SU-DHL-6 (cell line): ENCODE results near the gene SPTAN1.

Source experiments
- H2AFZ ChIP-seq: fragments of 200-600 bp; sonication (generic); 2 replicates; pipeline ENCODE4 v1.6.1; 2014; ENCODE audit warnings: low read depth, mild to moderate bottlenecking, moderate library complexity, mixed read lengths, antibody characterized with exemption, low read length; ENCODE audit not compliant: severe bottlenecking
- H3F3A ChIP-seq: fragments of 200-600 bp; shearing (Covaris generic); 2 replicates; pipeline ENCODE4 v1.6.0; 2016; ENCODE audit warnings: antibody characterized with exemption, mild to moderate bottlenecking; ENCODE audit not compliant: insufficient read depth
- H3K27ac ChIP-seq: fragments of 200-600 bp; sonication (generic); 2 replicates; pipeline ENCODE4 v1.5.1; 2016; ENCODE audit warnings: low read depth, mild to moderate bottlenecking, low read length, moderate library complexity, mixed read lengths
- H3K27me3 ChIP-seq: fragments of 200-600 bp; sonication (generic), shearing (Covaris generic); 2 replicates; pipeline ENCODE4 v1.6.0; 2014; ENCODE audit warnings: mild to moderate bottlenecking, low read length
- H3K36me3 ChIP-seq: fragments of 200-600 bp; sonication (generic); 2 replicates; pipeline ENCODE4 v1.6.1; 2014; ENCODE audit warnings: mild to moderate bottlenecking, low read length, mixed read lengths
- H3K4me2 ChIP-seq: fragments of 300-600, 200-600 bp; shearing (Covaris generic), sonication (generic); 2 replicates; pipeline ENCODE4 v1.6.0; 2014; ENCODE audit warnings: low read length, low read depth, mild to moderate bottlenecking; ENCODE audit not compliant: poor library complexity, severe bottlenecking
- H3K4me3 ChIP-seq: fragments of 200-600 bp; sonication (generic); 2 replicates; pipeline ENCODE4 v1.5.1; 2014; ENCODE audit warnings: antibody characterized with exemption, low read length, mild to moderate bottlenecking, mixed read lengths; ENCODE audit not compliant: insufficient read depth, poor library complexity, severe bottlenecking
- H3K79me2 ChIP-seq: fragments of 200-600 bp; sonication (generic); 2 replicates; pipeline ENCODE4 v1.6.1; 2014; ENCODE audit warnings: mild to moderate bottlenecking, low read length, moderate library complexity; ENCODE audit not compliant: insufficient read depth
- H3K9ac ChIP-seq: fragments of 200-600 bp; sonication (generic); 2 replicates; pipeline ENCODE4 v1.7.0; 2014; ENCODE audit warnings: mild to moderate bottlenecking, low read length
- H3K9me2 ChIP-seq: fragments of 200-600 bp; sonication (generic); replicated peaks from 2 replicates; pipeline ENCODE4 v1.6.1; 2014; ENCODE audit warnings: low read length; ENCODE audit not compliant: insufficient read depth
- H3K9me3 ChIP-seq: fragments of 200-600 bp; sonication (generic); 2 replicates; pipeline ENCODE4 v1.6.1; 2014; ENCODE audit warnings: low read length, mixed read lengths; ENCODE audit not compliant: insufficient read depth
- H4K20me1 ChIP-seq: fragments of 200-600 bp; sonication (generic); 2 replicates; pipeline ENCODE4 v1.6.1; 2014; ENCODE audit warnings: low read depth, mild to moderate bottlenecking, antibody characterized with exemption, low read length, moderate library complexity, mixed read lengths
- EZH2phosphoT487 ChIP-seq: fragments of 200-600 bp; sonication (generic), shearing (Covaris generic); conservative IDR thresholded peaks from 2 replicates; pipeline ENCODE4 v1.6.1; 2018; ENCODE audit warnings: mild to moderate bottlenecking, antibody characterized with exemption, low read length, moderate library complexity, mixed read lengths
- TF ChIP-seq, protein P1 (sequence below): fragments of 200-600 bp; sonication (generic); IDR thresholded peaks from one replicate; pipeline ENCODE4 v1.5.1; 2017; ENCODE audit warnings: antibody characterized with exemption, mild to moderate bottlenecking, low read length, moderate library complexity; ENCODE audit not compliant: insufficient read depth, poor library complexity, severe bottlenecking

SPTAN1 gene

DNA sequence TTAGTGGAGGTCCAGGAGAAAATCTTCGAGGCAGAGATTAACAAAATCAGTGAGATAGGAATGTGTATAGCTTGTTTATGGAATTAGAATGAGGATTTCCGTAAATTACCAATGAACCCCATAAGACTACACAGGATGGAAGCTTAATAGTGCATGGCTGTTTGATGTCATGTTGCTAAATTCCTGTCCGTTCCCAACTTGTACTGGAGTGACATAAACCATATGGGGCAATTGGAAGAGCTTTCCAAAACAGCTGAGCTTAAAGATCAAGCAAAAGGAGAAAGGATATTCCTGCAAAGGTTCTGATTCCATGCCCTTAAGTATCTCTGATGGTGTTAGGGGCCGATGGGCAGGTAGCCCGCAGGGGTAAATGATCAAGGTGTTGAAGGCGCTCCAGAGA, 30.4 kb upstream of the SPTAN1 start:
- Histone ChIP-seq H3K4me3 (no peak overlapping the region), H3K9me3 (no peaks in the 10 kb centered on the region), H3K9ac (no peak overlapping the region), H3K27me3 (no peaks in the 10 kb centered on the region), H3F3A (no peaks in the 10 kb centered on the region), H4K20me1 (no peaks in the 10 kb centered on the region), H2AFZ (no peak overlapping the region), H3K9me2 (no peaks in the 10 kb centered on the region), H3K27ac (no peak overlapping the region), H3K36me3 (peaks cover 19% of the 10 kb centered on the region), H3K79me2 (no peaks in the 10 kb centered on the region), H3K4me2 (no peak overlapping the region)
- TF ChIP-seq, protein P1, sequence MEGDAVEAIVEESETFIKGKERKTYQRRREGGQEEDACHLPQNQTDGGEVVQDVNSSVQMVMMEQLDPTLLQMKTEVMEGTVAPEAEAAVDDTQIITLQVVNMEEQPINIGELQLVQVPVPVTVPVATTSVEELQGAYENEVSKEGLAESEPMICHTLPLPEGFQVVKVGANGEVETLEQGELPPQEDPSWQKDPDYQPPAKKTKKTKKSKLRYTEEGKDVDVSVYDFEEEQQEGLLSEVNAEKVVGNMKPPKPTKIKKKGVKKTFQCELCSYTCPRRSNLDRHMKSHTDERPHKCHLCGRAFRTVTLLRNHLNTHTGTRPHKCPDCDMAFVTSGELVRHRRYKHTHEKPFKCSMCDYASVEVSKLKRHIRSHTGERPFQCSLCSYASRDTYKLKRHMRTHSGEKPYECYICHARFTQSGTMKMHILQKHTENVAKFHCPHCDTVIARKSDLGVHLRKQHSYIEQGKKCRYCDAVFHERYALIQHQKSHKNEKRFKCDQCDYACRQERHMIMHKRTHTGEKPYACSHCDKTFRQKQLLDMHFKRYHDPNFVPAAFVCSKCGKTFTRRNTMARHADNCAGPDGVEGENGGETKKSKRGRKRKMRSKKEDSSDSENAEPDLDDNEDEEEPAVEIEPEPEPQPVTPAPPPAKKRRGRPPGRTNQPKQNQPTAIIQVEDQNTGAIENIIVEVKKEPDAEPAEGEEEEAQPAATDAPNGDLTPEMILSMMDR, result no peak
- TF ChIP-seq EZH2phosphoT487, result no peak

DNA sequence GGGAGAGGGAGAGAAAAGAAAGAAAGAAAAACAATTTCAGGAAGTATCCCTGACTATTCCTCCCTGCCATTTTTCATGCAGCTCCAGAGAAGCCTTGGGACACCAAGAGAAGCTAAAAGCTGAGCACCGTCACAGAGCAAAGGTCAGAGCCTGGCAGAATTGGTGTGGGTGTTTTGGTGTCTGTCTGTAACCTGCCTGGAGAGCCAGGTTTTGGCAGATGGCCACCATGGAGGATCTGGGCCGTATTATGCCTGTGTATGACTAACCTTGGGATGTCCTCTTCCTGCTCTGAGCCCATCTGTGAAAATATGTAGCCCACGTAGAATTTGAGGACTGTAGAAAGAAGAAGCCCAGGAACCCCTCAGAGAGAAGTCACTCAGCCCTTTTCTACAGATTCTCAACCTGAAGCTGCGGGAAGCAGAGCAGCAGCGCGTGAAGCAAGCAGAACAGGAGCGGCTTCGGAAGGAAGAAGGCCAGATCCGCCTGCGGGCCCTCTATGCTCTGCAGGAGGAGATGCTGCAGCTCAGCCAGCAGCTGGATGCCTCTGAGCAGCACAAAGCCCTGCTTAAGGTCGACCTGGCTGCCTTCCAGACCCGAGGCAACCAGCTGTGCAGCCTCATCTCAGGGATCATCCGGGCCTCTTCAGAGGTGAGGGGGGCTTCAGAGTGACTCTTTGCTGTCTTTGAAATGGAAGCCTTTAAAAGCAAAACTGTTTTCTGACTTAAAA, 29.0 kb upstream of the SPTAN1 start:
- Histone ChIP-seq H3K9ac (no peak overlapping the region), H2AFZ (no peak overlapping the region), H3K79me2 (no peaks in the 10 kb centered on the region), H3F3A (no peaks in the 10 kb centered on the region), H3K9me3 (no peaks in the 10 kb centered on the region), H3K27me3 (no peaks in the 10 kb centered on the region), H3K9me2 (no peaks in the 10 kb centered on the region), H4K20me1 (no peaks in the 10 kb centered on the region), H3K4me2 (no peak overlapping the region), H3K36me3 (peaks cover 9% of the 10 kb centered on the region; the same call in 1 of the 2 replicates), H3K27ac (no peak overlapping the region), H3K4me3 (no peak overlapping the region)
- TF ChIP-seq EZH2phosphoT487, result no peak
- TF ChIP-seq, protein P1, result no peak

DNA sequence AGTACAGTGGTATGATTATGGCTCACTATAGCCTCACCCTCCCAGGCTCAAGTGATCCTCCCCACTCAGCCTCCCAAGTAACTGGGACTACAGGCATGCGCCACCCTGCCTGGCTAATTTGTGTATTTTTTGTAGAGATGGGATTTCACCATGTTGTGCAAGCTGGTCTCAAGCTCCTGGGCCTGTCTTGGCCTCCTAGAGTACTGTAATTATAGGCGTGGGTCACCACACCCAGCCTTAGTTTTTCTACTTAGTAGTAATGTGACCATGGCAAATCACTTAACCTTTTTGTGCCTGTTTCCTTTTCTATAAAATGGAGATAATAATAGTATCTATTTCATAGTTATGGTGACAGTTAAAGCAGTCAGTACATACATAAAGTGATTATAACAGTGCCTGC, 25.7 kb upstream of the SPTAN1 start:
- TF ChIP-seq, protein P1, result no peak
- TF ChIP-seq EZH2phosphoT487, result no peak
- Histone ChIP-seq H4K20me1 (no peaks in the 10 kb centered on the region), H3K4me2 (no peak overlapping the region), H3K27ac (no peak overlapping the region), H3K79me2 (no peaks in the 10 kb centered on the region), H3K4me3 (no peak overlapping the region), H3K27me3 (no peaks in the 10 kb centered on the region), H2AFZ (no peak overlapping the region), H3K9ac (no peak overlapping the region), H3K9me3 (no peaks in the 10 kb centered on the region), H3F3A (no peaks in the 10 kb centered on the region), H3K36me3 (peaks cover 3% of the 10 kb centered on the region; the same call in 1 of the 2 replicates), H3K9me2 (no peaks in the 10 kb centered on the region)
